HG03558 (cell line): Measurements from ENCODE around the gene NRG2.

ENCODE experiments used
- ATAC-seq: cut with Tn5 transposase; IDR thresholded peaks from one replicate; pipeline ENCODE4 v1.9.1; 2021; ENCODE audit warnings: moderate number of reproducible peaks; ENCODE audit not compliant: unreplicated experiment; ENCODE audit errors: extremely low read depth

Gene NRG2

GRCh38 chr5:139867109-139867508, 176.0 kb downstream of the NRG2 start:
- ATAC-seq = no peak

GRCh38 chr5:139864716-139865483, 178.2 kb downstream of the NRG2 start:
- no peak for ATAC-seq

GRCh38 chr5:139863855-139864558, 179.1 kb downstream of the NRG2 start:
- no peak for ATAC-seq

- no peak for ATAC-seq
These were observed 179.7 kb downstream of the NRG2 start for GRCh38 chr5:139863361-139863760.

GRCh38 chr5:139862803-139863202, 180.3 kb downstream of the NRG2 start:
- no peak for ATAC-seq

- no peak for ATAC-seq
These were observed 180.8 kb downstream of the NRG2 start for GRCh38 chr5:139862313-139862712.

GRCh38 chr5:139861889-139862207, 181.3 kb downstream of the NRG2 start:
- ATAC-seq = no peak

GRCh38 chr5:139861021-139861888, 181.8 kb downstream of the NRG2 start:
- no peak for ATAC-seq

- ATAC-seq = no peak
These were observed 184.1 kb downstream of the NRG2 start for GRCh38 chr5:139859013-139859412.

GRCh38 chr5:139856714-139857113, 186.4 kb downstream of the NRG2 start:
- no peak for ATAC-seq

GRCh38 chr5:139855946-139856540, 187.1 kb downstream of the NRG2 start:
- ATAC-seq = no peak

GRCh38 chr5:139855451-139855850, 187.6 kb downstream of the NRG2 start:
- no peak for ATAC-seq

- ATAC-seq = no peak
These were observed 188.1 kb downstream of the NRG2 start for GRCh38 chr5:139854953-139855352.

GRCh38 chr5:139854029-139854605, 189.0 kb downstream of the NRG2 start:
- ATAC-seq = no peak

- ATAC-seq = no peak
These were observed 190.4 kb downstream of the NRG2 start for GRCh38 chr5:139852696-139853095.

GRCh38 chr5:139851558-139851957, 191.5 kb downstream of the NRG2 start:
- ATAC-seq = no peak

GRCh38 chr5:139850423-139851016, 192.6 kb downstream of the NRG2 start:
- no peak for ATAC-seq

GRCh38 chr5:139849942-139850341, 193.2 kb downstream of the NRG2 start:
- ATAC-seq = no peak

- no peak for ATAC-seq
These were observed 193.6 kb downstream of the NRG2 start for GRCh38 chr5:139849501-139849900.
